H9 (cell line): ENCODE measurements around the gene MICU2. TPM values are rescaled to one million over a fixed set of nuclear protein-coding genes. Genes with fewer than 3 reads are reported as not detected.

Source experiments
- DNase-seq: peaks from one replicate; pipeline ENCODE4 v3.0.0-alpha.2; 2017
- H2AFZ ChIP-seq: one replicate; pipeline ENCODE4 v1.6.1; 2013; ENCODE audit warnings: mild to moderate bottlenecking, low read length, control low read depth, moderate library complexity
- H2AK5ac ChIP-seq: 2 replicates; pipeline ENCODE4 v1.6.1; 2013; ENCODE audit warnings: low read length, control low read depth, mixed read lengths; ENCODE audit not compliant: insufficient read length
- H2BK120ac ChIP-seq: one replicate; pipeline ENCODE4 v1.6.1; 2013; ENCODE audit warnings: low read depth, mild to moderate bottlenecking, low read length, control low read depth, inconsistent platforms; ENCODE audit not compliant: poor library complexity, severe bottlenecking
- H2BK12ac ChIP-seq: 2 replicates; pipeline ENCODE4 v1.6.1; 2013; ENCODE audit warnings: low read length, control low read depth, mixed read lengths, low read depth; ENCODE audit not compliant: insufficient read length
- H2BK15ac ChIP-seq: 2 replicates; pipeline ENCODE4 v1.6.1; 2013; ENCODE audit warnings: low read depth, low read length, control low read depth
- H2BK20ac ChIP-seq: one replicate; pipeline ENCODE4 v1.6.1; 2013; ENCODE audit warnings: low read depth, mild to moderate bottlenecking, low read length, control low read depth, inconsistent platforms; ENCODE audit not compliant: poor library complexity, severe bottlenecking
- H2BK5ac ChIP-seq: 2 replicates; pipeline ENCODE4 v1.6.1; 2013; ENCODE audit warnings: low read length, control low read depth, mixed read lengths; ENCODE audit not compliant: insufficient read length
- H3K14ac ChIP-seq: 2 replicates; pipeline ENCODE4 v1.6.1; 2013; ENCODE audit warnings: low read length, control low read depth; ENCODE audit not compliant: insufficient read depth
- H3K18ac ChIP-seq: 2 replicates; pipeline ENCODE4 v1.6.1; 2013; ENCODE audit warnings: low read depth, mild to moderate bottlenecking, mixed read lengths, low read length, control low read depth; ENCODE audit not compliant: insufficient read length
- H3K23ac ChIP-seq: 2 replicates; pipeline ENCODE4 v1.6.1; 2013; ENCODE audit warnings: low read length, control low read depth, mixed read lengths, low read depth; ENCODE audit not compliant: insufficient read length
- H3K23me2 ChIP-seq: 2 replicates; pipeline ENCODE4 v1.6.1; 2013; ENCODE audit warnings: low read depth, mild to moderate bottlenecking, mixed read lengths, low read length, control low read depth; ENCODE audit not compliant: insufficient read length, poor library complexity, severe bottlenecking
- H3K27ac ChIP-seq: 2 replicates; pipeline ENCODE4 v1.5.1; 2013; ENCODE audit warnings: low read length, control low read depth, mixed read lengths, low read depth; ENCODE audit not compliant: insufficient read length
- H3K27me3 ChIP-seq: 2 replicates; pipeline ENCODE4 v1.6.1; 2013; ENCODE audit warnings: low read length, control low read depth, inconsistent platforms; ENCODE audit not compliant: insufficient read depth
- H3K4ac ChIP-seq: 2 replicates; pipeline ENCODE4 v1.6.1; 2013; ENCODE audit warnings: low read depth, mild to moderate bottlenecking, control low read depth, inconsistent platforms, low read length, moderate library complexity
- H3K4me1 ChIP-seq: 2 replicates; pipeline ENCODE4 v1.6.1; 2013; ENCODE audit warnings: low read length, control low read depth, inconsistent platforms; ENCODE audit not compliant: insufficient read depth
- H3K4me2 ChIP-seq: 2 replicates; pipeline ENCODE4 v1.6.1; 2013; ENCODE audit warnings: low read length, control low read depth, mixed read lengths; ENCODE audit not compliant: insufficient read length, insufficient read depth
- H3K56ac ChIP-seq: 2 replicates; pipeline ENCODE4 v1.6.1; 2013; ENCODE audit warnings: low read depth, mild to moderate bottlenecking, mixed read lengths, low read length, control low read depth; ENCODE audit not compliant: insufficient read length
- H3K79me1 ChIP-seq: 2 replicates; pipeline ENCODE4 v1.6.1; 2013; ENCODE audit warnings: low read depth, mild to moderate bottlenecking, moderate library complexity, low read length, control low read depth, inconsistent platforms; ENCODE audit not compliant: insufficient read depth, poor library complexity, severe bottlenecking
- H3K79me2 ChIP-seq: 2 replicates; pipeline ENCODE4 v1.6.1; 2013; ENCODE audit warnings: low read length, control low read depth, inconsistent platforms; ENCODE audit not compliant: insufficient read depth
- H3K9ac ChIP-seq: 2 replicates; pipeline ENCODE4 v1.6.1; 2013; ENCODE audit warnings: low read length, control low read depth, mixed read lengths; ENCODE audit not compliant: insufficient read length; ENCODE audit errors: extremely low read depth
- H3K9me3 ChIP-seq: one replicate; pipeline ENCODE4 v1.6.1; 2013; ENCODE audit warnings: low read depth, low read length, inconsistent platforms; ENCODE audit not compliant: control insufficient read depth
- H3T11ph ChIP-seq: one replicate; pipeline ENCODE4 v1.6.1; 2013; ENCODE audit warnings: mild to moderate bottlenecking, low read length, control low read depth, inconsistent platforms
- H4K20me1 ChIP-seq: one replicate; pipeline ENCODE4 v1.6.1; 2013; ENCODE audit not compliant: control insufficient read depth, insufficient read length, insufficient read depth
- H4K5ac ChIP-seq: 2 replicates; pipeline ENCODE4 v1.6.1; 2013; ENCODE audit warnings: low read depth, mild to moderate bottlenecking, mixed read lengths, low read length, control low read depth; ENCODE audit not compliant: insufficient read length
- H4K8ac ChIP-seq: replicated peaks from 2 replicates; pipeline ENCODE4 v1.6.1; 2013; ENCODE audit warnings: low read length, control low read depth, mixed read lengths, low read depth; ENCODE audit not compliant: insufficient read length
- H4K91ac ChIP-seq: 2 replicates; pipeline ENCODE4 v1.6.1; 2013; ENCODE audit warnings: low read depth, mild to moderate bottlenecking, moderate library complexity, mixed read lengths, low read length, control low read depth; ENCODE audit not compliant: insufficient read length
- H3K27ac Mint-ChIP-seq, 3 experiments: 2 replicates in 2 of 3; 3 replicates in 1 of 3; pipeline ENCODE4 v1.8.0; 2020 to 2021; ENCODE audit warnings: mixed read lengths in 3 of 3, mild to moderate bottlenecking in 1 of 3, moderate library complexity in 1 of 3
- H3K27me3 Mint-ChIP-seq: 2 replicates; pipeline ENCODE4 v1.8.0; 2021; ENCODE audit warnings: low read depth, mild to moderate bottlenecking, moderate library complexity, mixed read lengths
- H3K36me3 Mint-ChIP-seq, 3 experiments: 2 replicates in 2 of 3; 3 replicates in 1 of 3; pipeline ENCODE4 v1.8.0; 2020 to 2021; ENCODE audit warnings: low read depth in 3 of 3, mixed read lengths in 3 of 3; ENCODE audit not compliant: insufficient read depth in 1 of 3
- H3K4me1 Mint-ChIP-seq, 2 experiments: 2 replicates each; pipeline ENCODE4 v1.8.0; 2020; ENCODE audit warnings: mixed read lengths in 2 of 2
- H3K4me3 Mint-ChIP-seq, 2 experiments: 2 replicates in 1 of 2; 3 replicates in 1 of 2; pipeline ENCODE4 v1.8.0; 2020 to 2021; ENCODE audit warnings: mild to moderate bottlenecking in 2 of 2, mixed read lengths in 2 of 2, moderate library complexity in 1 of 2
- H3K9me3 Mint-ChIP-seq, 2 experiments: 2 replicates in 1 of 2; 3 replicates in 1 of 2; pipeline ENCODE4 v1.8.0; 2020; ENCODE audit warnings: mild to moderate bottlenecking in 2 of 2, mixed read lengths in 2 of 2, moderate library complexity in 1 of 2
- WGBS: extraction: QIAGEN DNeasy Blood & Tissue Kit; methylation state at CpG from one replicate; pipeline ENCODE4 v1.1.7; 2013; ENCODE audit warnings: missing lambda C conversion rate, low lambda C conversion rate, mixed read lengths; ENCODE audit not compliant: insufficient read length; ENCODE audit errors: extremely low coverage; 5-methylcytosine and 5-hydroxymethylcytosine counted together
- total RNA-seq: library from RNA; stranded (reverse); gene quantifications from 2 replicates; pipeline ENCODE4 v1.2.1, GENCODE V29; 2021
- TF ChIP-seq, protein P1 (sequence below): fragments of 200-600 bp; sonication (generic); conservative IDR thresholded peaks from 3 replicates; pipeline ENCODE4 v1.8.0; 2021; ENCODE audit warnings: antibody characterized with exemption, mild to moderate bottlenecking

MICU2 gene
- total RNA-seq, 1 experiment from 2014 or later = 38.4 TPM

DNA sequence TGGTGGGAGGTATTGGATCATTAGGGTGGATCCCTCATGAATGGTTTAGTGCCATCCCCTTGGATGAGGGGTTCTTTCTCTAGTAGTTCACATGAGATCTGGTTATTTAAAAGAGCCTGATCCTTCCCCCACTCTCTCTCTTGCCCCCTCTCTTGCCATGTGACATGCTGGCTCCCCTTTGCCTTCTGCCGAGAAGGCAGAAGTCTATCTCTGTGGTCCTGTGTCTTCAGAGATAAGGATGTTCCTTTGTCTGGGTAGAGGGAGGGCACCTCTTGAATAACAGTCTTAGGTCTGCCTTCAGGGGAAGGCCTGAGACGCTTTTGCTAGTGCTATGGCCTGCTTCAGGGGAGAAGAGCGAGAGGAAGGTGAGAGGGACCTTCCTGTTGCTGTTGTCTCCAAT is 142.8 kb downstream of the MICU2 start:
- H3K27me3 Mint-ChIP-seq = no peaks in the 10 kb centered on the region
- no peak overlapping the region for H4K91ac ChIP-seq
- H3K27me3 ChIP-seq = peaks cover 3% of the 10 kb centered on the region; the same call in 1 of the 2 replicates
- TF ChIP-seq, protein P1, sequence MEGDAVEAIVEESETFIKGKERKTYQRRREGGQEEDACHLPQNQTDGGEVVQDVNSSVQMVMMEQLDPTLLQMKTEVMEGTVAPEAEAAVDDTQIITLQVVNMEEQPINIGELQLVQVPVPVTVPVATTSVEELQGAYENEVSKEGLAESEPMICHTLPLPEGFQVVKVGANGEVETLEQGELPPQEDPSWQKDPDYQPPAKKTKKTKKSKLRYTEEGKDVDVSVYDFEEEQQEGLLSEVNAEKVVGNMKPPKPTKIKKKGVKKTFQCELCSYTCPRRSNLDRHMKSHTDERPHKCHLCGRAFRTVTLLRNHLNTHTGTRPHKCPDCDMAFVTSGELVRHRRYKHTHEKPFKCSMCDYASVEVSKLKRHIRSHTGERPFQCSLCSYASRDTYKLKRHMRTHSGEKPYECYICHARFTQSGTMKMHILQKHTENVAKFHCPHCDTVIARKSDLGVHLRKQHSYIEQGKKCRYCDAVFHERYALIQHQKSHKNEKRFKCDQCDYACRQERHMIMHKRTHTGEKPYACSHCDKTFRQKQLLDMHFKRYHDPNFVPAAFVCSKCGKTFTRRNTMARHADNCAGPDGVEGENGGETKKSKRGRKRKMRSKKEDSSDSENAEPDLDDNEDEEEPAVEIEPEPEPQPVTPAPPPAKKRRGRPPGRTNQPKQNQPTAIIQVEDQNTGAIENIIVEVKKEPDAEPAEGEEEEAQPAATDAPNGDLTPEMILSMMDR = no peak
- H3K4me1 Mint-ChIP-seq = peaks cover 30 to 43% of the 10 kb centered on the region in 2 experiments
- no peaks in the 10 kb centered on the region; a peak in 1 of 7 replicates for H3K36me3 Mint-ChIP-seq
- H3K18ac ChIP-seq = no peak overlapping the region
- H3K56ac ChIP-seq = no peak overlapping the region
- H3K27ac ChIP-seq = no peak overlapping the region
- no peak for DNase-seq
- H2AK5ac ChIP-seq = no peak overlapping the region
- WGBS = no CpG with 5 or more reads among the region's 3 CpGs
- no peak overlapping the region for H4K8ac ChIP-seq
- H2BK120ac ChIP-seq = no peak overlapping the region
- H3K79me1 ChIP-seq = no peaks in the 10 kb centered on the region
- no peak overlapping the region for H4K5ac ChIP-seq
- H3K9me3 Mint-ChIP-seq = no peaks in the 10 kb centered on the region; a peak in 1 of 5 replicates
- peaks cover 3% of the 10 kb centered on the region for H3K23me2 ChIP-seq
- H3K23ac ChIP-seq = no peak overlapping the region
- no peak overlapping the region for H2BK15ac ChIP-seq
- H3K79me2 ChIP-seq = peaks cover 16% of the 10 kb centered on the region
- peaks cover 10% of the 10 kb centered on the region; the same call in 1 of the 2 replicates for H3K4me1 ChIP-seq
- no peaks in the 10 kb centered on the region for H4K20me1 ChIP-seq
- no peak overlapping the region for H3K14ac ChIP-seq
- H2BK12ac ChIP-seq = no peak overlapping the region
- H3K4me2 ChIP-seq = no peak overlapping the region
- no peak overlapping the region for H2AFZ ChIP-seq
- H2BK20ac ChIP-seq = no peak overlapping the region
- H3K27ac Mint-ChIP-seq = no peak overlapping the region
- no peaks in the 10 kb centered on the region for H3K9me3 ChIP-seq
- no peak overlapping the region for H3K4ac ChIP-seq
- H3T11ph ChIP-seq = no peak overlapping the region
- H3K9ac ChIP-seq = no peak overlapping the region
- no peak overlapping the region for H2BK5ac ChIP-seq
- H3K4me3 Mint-ChIP-seq = no peak overlapping the region; a peak in 1 of 5 replicates
